Epidermal melanocyte (primary cell): ENCODE measurements around the gene DNAJB14.
A peak's percentile ranks its signal among the peaks of the same experiment; 100 is the strongest.

Experiments
- DNase-seq: peaks from one replicate; pipeline ENCODE4 v3.0.0; 2011; ENCODE audit warnings: low spot score; ENCODE audit not compliant: insufficient read length

DNAJB14 gene

DNA sequence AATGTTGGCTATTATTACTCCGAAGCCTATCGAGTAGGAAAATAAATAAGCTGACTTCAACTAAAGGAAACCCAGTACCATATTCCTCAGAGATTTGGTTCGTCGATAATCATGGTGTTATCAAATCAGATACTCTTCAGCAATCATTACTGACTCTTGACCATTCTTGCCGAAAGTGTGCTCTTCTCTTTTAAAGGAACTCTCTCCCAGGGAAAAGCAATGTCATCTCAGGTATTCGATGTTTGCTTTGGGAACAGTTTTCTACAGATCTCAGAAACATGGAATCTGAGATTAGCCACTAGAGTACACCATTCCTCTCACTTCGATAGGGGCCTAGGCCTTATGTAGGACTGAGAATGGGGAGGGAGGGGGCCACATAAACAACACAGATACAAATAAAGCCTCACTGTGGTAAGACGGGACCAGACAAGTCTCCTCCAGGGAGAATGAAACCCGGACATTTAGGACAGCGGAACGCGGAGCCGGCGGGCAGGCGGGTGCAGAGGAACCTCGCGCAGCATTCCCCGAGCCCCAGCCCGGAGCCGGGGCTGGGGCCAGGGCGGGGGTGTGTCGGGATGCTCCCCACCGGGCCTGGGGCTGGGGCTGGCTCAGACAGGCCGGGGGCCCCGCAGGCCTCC lies 581 bp downstream of the DNAJB14 start:
- no peak for DNase-seq

DNA sequence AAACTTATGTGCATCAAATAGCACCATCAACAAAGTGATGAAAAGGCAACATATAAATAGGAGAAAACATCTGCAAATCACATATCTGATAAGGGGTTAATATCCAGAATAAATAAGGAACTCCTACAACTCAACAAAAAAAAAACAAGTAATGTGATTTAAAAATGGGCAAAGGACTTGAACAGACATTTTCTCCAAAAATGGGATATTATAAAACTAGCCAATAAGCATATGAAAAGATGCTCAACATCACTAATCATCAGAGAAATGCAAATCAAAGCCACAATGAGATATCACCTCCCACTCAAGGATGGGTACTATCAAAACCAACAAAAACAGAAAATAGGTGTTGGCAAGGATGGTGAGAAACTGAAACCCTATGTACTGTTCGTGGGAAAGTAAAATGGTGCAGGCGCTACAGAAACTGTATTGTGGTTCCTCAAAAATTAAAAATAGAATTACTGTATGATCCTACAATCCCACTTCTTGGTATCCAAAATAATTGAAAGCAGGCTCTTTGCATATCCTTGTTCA lies 2.4 kb downstream of the DNAJB14 start:
- no peak for DNase-seq

DNA sequence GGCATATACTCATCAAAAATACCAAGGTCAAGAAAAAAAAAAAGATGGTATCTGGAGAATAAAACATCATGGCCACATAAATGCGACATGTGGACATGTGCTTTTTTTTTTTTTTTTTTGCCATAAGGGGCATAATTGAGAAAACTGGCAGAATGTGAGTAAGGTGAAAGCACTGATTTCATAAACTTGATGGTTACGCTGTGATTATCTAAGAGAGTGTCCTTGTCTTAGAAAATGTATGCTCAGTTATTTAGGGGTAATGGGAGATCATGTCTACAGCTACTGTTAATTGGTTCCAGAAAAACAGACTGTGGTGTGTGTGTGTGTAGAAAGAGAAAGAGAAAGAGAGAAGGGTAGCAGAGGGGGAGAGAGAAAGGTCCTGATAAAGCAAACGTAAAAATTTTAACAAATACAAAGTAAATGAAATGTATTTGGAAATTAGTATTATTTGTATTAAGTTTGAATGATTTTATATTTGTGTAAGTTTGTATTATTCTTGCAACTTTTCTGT lies 8.1 kb downstream of the DNAJB14 start:
- DNase-seq, result no peak

DNA sequence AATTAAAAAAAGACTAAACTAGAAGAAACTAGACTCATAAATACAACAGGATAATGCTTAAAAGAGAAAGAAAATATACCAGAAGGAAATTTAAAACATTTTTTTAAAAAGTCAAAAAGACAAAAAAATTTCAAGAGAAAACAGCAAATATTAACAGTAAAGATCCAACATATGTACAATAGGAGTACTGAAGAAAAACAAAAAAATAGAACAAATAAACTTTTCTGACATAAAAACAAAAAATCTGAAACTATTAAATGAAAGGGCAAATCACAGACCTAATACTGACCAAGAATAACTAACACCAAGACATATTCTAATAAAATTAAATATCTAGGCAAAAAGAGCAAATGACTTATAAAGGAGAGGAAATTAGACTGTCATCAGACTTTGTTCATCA lies 11.5 kb downstream of the DNAJB14 start:
- no peak for DNase-seq

DNA sequence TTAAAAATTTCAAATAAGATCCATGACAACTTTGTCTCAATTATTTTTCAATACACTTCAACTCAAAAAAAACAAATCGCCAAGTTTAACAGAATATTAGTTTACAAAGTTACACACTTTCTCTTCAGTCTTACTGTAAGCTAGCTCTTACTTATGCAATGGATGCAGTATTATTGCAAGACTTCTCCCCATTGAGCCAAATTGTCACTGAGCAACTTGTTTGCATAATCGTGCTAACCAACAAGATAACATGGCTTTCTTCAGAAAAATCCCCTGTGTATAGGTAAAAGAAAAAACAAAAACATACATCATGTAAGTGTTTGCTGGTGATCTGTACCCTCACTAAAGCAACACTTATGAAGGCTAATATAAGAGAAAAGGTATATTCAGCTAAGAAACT lies 18.9 kb downstream of the DNAJB14 start:
- DNase-seq, result no peak

DNA sequence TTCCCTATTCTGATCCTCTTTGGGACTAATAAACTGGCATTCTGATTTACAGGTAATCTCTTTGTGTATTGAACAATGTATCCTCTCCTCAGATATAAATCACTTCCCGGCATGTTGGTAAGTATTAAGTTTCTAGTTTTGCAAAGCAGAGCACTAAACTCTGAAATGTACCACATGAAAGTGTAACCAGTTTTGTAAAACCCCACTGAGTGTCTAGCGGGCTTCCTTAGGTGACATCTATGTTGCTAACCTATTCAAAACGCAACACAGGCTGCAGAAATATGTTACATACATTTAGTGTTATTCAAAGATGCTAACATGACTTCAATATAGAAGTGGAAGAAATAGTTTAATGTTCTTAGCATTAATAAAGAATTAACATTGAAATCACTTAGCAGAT lies 25.2 kb downstream of the DNAJB14 start:
- DNase-seq, result no peak

DNA sequence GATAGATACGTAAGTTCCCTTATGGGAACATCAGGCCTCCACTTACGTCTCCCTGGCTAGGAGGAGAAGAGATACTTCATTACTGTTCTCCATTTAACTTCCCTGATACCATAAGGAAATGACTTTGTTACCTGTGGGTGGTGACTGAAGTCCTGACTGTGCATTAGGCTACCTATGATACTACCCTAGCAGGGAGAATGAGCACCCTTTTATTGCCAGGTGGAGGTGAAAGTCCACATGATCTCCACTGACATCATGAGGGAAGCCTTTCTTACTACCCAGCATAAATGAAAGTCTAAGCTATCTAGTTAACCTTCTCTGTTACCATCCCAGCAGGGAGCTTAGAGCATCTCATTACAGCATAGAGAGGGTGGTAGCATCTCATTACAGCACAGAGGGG lies 27.8 kb downstream of the DNAJB14 start:
- no peak for DNase-seq

DNA sequence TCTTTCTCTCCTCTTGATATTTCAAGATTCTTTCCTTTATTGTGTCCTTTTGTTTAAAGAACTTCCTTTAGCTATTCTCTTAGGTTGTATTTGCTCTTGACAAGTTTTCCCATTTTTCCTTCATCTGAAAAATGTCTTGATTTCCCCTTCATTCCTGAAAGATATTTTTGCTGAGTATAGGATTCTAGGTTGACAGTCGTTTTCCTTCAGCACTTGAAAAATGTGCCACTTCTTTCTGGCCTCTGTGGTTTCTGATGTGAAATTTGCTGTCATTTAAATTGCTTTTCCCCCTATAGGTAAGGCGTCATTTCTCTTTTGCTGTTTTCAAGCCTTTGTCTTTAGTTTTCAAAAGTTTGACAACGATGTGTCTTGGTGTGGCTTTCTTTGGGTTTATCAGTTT lies 28.8 kb downstream of the DNAJB14 start:
- DNase-seq, result no peak

DNA sequence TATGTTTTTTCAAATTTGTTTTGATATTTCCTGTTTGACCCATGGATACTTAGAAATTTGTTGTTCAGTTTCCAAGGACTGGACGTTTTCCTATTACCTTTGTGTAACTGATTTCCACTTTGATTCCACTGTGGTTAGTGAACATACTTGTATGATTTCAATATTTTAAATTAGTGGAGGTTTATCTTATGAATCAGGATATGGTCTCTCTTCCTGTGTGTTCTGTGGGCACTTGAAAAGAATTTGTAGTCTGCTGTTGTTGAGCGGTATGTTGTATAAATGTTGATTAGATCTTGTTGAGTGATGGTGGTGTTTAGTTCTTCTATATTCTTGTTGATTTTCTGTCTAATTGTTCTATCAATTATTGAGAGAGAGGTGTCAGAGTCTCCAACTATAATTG lies 31.0 kb downstream of the DNAJB14 start:
- DNase-seq, result no peak

DNA sequence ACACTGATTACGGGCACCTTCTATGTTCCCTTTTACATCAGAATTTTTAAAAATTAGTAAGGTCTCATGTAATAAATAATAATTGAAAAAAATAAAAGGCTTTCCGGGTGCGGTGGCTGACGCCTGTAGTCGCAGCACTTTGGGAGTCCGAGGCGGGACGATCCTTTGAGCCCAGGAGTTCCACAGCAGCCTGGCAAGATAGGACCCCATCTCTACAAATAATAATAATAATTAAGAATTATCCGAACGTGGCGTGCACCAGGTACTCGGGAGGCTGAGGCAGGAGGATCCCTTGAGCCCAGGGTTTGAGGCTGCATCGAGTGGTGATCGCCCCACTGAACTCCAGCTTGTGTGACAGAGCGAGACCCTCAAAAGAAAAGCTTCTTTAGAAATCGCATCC lies 51.4 kb downstream of the DNAJB14 start:
- DNase-seq, result no peak

DNA sequence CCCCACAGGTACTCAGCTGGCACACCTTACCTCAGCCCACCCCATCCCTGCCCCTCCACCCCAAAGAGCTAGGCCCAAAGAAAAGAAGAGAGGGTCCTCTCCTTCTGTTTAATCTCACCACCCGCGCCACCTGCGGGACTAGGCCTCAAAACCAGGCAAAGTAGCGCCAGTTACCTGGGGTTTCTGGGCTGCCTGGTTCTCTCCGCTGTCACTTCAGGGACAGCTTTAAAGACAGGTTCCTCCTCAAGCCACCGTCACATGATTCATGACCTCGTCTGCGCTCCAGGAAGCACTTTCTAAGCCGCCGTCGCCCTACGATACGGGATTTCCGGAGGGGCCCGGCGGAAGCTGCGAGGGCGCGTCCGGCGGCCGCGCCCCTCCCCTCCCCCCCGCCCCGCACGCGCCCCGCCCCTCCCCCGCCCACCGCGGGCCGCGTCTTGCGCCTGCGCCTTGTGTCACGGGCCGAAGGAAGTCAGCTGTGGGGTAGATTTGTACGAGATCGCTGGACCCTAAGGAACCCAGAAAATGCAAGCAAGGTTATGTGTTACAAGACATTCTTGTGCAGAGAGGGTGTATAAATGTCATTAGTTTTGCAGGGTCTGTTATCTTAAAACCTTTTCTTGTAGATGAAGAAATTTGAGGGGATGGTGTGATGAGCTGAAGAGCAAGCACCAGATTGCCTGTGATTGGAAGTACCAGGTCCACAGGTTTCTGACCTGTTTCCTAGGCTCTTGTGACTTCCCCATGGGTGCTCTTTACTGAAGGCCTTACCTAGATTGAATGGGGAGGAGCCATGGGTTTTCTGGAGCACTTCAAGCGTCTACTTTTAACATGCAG lies 52.0 kb downstream of the DNAJB14 start, which contains the start of gene LAMTOR3:
Gene LAMTOR3 (minus strand): TSS at position 267 of the 837 bp plus-strand sequence. CDS start 464 bp downstream, outside the sequence.
- peak; percentile 65 for DNase-seq

DNA sequence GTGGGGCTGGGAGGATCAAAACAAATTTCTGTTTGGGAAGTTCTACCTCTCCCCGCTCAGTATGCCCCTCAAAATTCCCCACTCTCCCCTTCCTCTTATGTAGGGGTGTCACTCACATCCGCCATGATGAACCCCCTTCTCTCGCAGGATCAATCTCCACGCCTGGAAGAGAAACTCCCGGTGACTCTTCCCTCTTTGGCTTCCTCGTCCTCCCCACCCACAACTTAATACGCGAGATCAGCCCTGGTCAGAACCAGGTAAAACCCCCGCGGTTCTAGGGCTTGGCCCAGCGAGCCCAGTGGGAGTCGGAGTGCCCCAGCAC lies 52.6 kb downstream of the DNAJB14 start:
- DNase-seq, result no peak

DNA sequence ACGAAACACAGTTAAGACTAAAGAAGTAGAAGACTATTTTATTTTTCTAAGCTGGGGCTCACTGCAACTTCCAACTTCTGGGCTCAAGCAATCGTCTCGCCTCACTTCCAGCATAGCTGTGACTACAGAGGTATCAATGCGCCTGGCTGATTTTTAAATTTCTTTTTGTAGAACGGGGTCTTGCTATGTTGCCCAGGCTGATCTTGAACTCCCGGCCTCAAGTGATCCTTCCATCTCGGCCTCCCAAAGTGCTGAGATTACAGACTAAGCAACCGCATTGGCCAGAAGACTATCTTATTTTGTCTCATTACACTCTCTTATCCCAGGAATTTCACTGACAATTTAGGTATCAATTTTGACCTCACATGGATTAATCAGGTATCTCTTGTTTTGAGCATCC lies 53.4 kb downstream of the DNAJB14 start:
- DNase-seq, result no peak

DNA sequence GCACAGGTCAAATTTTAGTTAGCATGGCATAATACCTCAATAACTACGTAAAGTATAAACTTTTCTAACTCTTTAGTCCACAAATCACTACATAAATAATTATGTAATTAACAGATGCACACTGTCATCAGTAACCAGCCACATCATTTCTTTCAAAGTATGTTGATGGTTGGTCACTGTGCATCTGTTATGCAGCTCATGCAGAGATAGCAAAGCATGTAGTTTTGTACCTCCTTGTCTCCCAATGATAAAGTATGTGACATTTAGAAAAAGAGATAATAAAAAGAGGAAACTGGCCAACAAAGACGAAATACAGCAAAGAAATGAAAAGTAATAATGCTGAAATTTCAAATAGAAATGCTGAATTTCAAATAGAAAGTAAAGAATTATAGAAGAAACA lies 55.1 kb downstream of the DNAJB14 start:
- no peak for DNase-seq

DNA sequence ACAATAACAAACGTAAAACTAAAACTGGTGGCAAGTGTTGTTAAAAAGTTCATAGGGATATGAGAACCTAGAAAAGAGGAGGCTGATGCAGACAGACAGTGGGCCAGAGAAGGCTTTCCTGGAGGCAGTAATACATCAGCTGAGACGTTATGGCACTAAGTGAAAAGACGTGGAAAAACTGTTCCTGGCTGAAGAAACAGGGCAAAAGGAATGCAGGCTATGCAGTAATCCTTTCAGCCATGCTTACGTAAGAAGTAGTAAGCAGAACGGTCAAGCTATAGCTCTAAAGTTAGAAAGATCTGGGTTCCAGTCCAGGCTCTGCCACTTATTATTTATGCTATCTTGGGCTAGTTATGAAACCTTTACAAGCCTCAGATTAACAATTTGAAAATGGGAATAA lies 58.6 kb downstream of the DNAJB14 start:
- no peak for DNase-seq

DNA sequence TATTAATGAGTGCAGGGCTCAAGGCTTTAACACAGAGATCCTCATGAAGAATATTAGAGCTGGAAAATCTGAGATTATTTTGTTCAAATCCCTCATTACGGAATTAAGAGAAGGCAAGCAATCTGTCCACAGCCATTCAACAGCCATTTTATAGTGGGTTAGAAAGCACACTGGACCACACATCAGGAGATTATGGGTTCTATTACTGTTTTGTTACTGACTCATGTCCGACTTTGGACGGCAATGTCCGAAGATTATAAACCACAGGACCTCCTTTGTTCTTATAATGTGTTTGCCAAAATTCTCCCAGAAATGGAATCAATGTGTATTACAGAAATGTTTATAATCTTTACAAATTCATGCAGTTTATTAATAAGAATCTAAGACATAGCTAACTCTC lies 60.3 kb downstream of the DNAJB14 start:
- DNase-seq, result no peak

DNA sequence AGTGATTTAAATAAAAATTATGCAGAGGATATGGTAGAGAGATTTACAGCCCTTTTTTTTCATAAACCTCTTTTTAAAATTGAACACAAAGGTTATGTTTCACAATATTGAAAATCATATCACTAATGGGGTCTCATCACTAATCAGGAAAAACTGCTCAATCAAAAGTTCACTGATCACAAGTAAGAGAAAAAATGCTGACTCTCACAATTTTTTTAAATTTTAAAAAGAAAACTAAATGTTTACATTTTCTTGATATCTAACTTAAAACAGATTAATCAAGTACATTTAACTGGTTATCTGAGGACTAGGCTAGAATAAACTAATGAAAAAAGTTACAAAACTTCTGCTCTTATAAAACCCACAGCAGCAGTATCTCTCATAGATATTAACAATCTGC lies 60.7 kb downstream of the DNAJB14 start:
- DNase-seq, result no peak

DNA sequence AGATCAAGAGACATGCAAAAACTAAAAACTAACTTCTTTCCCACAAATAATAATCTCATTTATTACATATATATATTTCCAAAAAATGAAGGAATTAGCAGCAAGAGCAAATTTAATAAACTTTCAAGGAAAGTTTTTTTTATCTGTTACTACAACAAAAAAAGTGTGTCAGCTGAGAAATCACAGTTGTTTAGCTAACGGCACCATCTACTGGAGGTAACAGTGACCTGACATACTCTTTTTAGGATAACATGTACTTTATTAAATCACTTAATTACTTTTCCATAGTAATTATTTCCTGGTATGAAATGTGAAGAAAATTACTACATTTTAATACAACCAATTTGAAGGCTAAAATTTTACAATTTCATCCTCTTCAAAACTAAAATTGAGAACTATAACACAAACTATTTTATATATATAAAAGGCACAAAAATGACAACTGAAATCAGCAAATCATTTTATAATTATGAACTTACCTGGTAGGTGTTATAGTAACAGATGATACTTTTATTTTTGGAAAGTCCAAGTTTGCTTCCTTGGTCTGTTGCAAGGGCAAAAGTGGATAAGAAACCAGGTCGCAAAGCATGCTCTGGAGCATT lies 61.3 kb downstream of the DNAJB14 start:
- DNase-seq, result no peak

DNA sequence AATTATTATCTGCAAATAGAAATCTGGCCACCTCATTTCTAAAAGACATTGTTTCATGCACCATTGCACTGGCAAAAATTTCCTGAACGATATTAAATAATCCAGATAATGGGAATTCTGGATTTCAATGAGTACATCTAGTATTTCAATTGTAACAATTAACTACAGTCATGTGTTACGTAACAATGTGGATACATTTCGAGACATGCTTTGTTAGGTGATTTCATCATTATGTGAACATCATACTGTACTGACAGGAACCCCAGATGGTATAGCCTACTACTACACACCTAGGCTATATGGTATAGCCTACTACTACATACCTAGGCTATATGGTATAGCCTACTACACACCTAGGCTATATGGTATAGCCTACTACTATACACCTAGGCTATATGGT lies 67.0 kb downstream of the DNAJB14 start:
- no peak for DNase-seq

DNA sequence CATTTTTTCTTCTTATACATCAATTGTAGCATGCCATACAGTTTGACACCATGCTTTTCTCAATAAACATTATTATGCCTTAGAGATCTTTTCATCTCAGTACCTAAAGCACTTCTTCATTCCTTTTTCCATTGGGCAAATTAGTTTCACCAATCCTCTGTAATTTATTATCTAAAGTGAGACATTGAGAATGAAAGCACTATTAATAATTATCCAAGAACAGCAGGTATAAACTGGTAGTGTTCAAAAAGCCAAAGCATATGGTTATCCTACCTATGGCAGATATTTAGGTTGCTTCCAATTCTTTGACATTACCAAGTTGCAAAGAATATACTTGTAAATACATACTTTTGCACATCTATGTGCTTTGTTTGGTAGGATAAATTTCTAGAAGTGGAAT lies 67.8 kb downstream of the DNAJB14 start:
- no peak for DNase-seq

DNA sequence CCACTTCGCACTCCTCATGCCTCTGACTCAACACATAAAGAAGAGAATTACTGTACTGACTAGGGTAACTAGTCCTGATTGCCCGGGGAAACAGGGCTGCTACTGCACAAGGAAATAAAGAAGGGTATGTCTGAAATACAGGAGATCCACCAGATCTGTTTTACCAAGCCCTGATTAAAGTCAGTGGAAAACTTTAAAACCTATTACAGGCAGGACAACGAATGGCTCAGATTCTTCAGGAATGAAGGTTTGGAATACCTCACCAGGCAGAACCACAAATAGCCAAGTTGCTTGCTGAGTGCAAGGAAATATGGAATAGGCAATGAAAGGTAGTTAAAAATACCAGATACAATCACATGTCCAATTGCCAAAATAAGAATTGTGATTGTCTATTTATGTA lies 69.5 kb downstream of the DNAJB14 start:
- no peak for DNase-seq

DNA sequence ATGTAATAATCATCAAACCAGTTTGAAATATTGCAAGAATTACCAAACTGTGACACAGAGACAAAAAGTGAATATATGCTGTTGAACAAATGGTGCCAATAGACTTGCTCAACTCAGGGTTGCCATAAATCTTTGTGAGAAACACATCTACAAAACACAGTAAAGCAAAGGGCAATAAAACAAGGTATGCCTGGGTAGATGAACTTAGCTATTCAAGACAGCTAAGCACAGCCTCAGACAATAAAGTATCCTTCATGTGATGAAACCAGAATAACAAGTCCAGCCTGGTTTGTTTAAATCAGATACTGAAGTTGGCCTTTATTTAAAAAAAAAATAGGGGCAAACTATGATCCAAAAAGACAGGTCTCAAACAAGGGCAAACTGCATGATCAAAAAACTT lies 71.3 kb downstream of the DNAJB14 start:
- no peak for DNase-seq
